LoVo (cell line): ENCODE measurements around the gene COA7.
A peak's percentile ranks its signal among the peaks of the same experiment; 100 is the strongest.
"Not testable (repeated sequence)": the region's sequence is repeated elsewhere in the genome, so short reads cannot be mapped to it uniquely, and the experiment has no call there.

Experiments
- DNase-seq: peaks from one replicate; pipeline ENCODE4 v3.0.0-alpha.2; 2016; ENCODE audit warnings: low spot score

COA7 gene

DNA sequence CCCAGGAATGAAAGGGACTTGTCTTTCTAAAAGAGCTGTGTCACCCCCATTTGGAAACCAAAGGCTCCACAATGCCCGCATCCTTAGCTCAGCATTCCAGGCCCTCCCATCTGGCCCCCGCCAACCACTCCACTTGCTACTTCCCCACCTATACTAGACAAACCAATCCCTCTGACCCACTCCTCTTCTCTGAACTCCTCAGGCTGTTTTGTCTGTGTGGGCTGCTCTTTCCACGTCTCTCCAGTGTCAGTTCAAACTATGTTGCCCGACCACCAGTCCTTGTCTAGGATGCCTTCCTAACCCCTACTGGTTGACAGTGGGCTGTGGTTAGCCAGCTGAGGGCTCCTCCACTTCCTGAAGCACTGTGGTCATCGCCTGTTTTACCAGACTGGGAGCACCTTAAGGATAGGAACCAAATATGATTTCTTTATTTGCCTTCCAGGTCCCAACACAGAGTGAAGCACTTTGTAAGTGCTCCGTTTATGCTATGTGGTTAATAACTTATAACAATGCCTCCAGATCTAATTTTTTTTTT lies 8.1 kb upstream of the COA7 start:
- no peak for DNase-seq

DNA sequence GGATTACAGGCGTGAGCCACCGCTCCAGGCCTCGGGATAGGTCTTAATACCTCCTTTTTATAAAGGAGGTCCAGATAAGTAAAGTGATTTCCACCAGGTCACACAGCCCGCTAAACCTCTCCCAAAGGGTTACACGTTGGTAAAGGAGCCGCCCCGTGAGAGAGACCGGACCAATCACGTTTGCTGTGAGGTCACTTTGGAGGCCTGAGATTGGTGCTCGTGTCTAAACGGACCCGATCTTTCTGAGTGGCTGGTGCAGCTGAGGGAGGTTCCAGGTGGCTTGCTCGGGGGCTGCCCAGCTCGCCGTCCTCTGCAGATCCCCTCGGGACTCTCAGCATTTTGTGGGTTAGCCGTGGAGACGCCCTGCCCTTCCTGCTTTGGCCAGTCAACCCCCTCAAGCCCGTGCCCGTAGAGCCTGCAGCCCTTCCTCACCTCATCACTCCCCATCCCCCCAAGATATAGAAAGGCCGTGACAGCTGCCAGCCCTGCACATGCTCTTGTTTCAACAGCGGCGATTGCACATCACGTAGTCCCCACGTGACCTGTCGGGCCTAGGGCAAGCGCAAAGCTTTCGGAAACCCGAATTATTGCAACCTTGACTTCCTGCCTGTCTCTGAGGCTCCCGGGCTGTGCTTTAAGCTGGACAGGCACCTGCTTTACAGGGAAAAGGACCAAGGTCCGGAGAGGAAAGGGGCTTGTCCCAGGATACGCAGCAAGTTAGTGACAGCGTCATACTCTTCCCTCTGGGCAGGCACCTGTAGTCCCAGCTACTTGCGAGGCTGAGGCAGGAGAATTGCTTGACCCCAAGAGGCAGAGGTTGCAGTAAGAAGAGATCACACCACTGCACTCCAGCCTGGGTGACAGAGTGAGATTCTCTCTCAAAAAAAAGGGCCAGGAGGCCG lies 5.0 kb upstream of the COA7 start:
- DNase-seq, result peak; percentile 92

DNA sequence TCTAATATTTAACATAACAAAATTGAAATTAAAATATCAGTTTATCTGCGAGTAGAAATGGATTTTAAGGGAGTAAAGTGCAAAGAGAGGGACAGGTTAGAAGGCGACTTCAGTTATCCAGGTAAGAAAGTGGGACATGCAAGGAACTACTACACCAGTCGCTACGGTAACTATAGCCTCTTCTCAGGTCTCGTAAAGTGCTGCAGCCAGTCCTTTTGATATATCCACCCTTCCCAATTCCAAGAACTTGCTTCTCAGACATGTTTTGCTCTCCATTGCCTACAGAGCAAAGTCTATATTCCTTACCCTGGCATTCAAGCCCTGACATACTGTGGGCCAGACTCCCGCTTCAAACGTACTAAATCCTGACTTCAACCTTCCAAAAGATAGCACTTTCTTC lies 2.5 kb downstream of the COA7 start:
- no peak for DNase-seq

- no peak for DNase-seq
These were observed 4.3 kb downstream of the COA7 start for GRCh38 chr1:52693843-52694242.

DNA sequence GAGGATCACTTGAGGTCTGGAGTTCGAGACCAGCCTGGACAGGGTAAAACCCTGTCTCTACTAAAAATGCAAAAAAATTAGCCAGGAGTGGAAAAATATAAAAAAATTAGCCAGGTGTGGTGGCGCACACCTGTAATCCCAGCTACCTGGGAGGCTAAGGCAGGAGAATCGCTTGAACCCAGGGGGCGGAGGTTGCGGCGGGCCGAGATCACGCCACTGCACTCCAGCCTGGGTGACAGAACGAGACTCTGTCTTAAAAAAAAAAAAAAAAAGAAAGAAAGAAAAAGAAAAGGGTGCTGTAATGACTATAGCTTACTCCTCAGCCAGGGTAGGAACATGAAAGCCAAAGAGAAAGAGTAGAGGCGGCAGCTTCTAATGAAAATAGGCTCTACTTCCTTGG lies 4.8 kb downstream of the COA7 start:
- DNase-seq, result not testable (repeated sequence)

DNA sequence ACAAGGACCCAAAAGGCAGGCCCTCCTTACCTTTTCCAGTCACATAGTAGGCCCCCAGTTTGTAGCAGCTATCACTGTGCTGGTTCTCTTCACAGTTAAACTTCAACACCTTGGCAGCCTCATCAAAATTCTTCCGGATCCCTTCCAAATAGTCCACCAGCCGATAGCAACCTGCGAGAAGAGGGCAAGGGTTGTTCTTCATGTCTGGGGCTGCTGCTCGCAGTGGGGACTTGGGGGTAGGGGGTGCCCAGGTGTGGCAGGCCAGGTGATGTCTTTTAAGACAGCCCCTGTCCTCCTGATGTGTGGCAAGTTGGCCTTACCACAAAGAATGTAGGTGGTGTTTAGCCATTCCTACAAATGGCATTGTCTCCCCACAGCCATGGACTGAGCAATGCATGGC lies 5.5 kb downstream of the COA7 start:
- DNase-seq, result no peak

- no peak for DNase-seq
These were observed 6.3 kb downstream of the COA7 start for GRCh38 chr1:52691821-52692220.

DNA sequence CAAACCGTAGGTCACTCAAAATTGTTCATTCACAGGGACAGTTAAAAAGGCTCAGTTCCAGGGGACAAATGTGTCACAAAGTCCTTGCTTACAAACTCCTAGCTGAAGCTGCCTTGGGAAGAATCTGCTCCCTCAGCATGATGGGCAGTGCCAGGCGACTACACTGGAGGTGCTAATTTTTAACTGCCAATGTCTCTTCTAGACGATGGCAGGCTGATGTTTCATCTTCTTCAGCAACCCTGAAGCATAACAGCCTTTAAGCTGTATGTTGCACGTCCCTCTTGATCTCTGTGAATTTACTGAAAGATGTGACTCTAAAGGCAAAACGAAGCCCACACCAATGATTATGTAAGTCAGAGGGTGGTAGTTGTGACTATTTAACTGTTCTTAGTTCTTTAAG lies 11.3 kb downstream of the COA7 start:
- DNase-seq, result no peak

GRCh38 chr1:52686261-52686751 lies 11.8 kb downstream of the COA7 start:
- DNase-seq, result not testable (repeated sequence)

DNA sequence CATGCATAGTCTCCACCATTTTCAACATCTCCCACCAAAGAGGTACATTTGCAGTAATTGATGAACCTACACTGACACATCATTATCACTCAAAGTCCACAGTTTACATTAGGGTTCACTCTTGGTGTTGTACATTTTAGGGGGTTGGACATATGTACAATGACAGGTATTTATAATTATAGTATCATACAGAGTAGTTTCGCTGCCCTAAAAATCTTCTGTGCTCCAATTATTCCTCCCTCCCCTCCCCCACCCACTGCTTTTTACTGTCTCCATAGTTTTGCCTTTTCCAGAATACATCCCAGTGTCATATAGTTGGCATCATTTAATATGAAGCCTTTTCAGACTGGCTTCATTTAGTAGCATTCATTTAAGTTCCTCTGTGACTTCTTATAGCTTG lies 13.6 kb downstream of the COA7 start:
- no peak for DNase-seq

DNA sequence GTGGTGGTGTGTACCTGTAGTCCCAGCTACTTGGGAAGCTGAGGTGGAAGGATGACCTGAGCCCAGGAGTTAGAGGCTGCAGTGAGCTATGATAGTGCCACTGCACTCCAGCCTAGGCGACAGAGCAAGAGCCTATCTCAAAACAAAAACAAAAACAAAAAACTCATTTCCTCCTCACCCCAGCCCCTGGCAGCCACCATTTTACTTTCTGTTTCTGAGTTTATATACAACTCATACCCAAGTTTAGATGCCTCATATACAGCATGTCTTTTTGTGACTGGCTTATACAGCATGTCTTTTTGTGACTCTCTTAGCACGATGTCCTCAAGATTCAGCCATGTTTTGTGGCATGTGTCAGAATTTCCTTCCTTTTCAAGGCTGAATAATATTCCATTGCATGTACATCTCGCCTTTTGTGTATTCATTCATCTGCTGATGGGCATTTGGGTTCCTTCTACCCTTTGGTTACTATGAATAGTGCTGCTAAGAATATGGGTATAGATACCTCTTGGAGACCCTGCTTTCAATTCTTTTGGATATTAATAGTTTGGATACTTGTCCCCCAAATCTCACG lies 14.7 kb downstream of the COA7 start:
- DNase-seq, result no peak

DNA sequence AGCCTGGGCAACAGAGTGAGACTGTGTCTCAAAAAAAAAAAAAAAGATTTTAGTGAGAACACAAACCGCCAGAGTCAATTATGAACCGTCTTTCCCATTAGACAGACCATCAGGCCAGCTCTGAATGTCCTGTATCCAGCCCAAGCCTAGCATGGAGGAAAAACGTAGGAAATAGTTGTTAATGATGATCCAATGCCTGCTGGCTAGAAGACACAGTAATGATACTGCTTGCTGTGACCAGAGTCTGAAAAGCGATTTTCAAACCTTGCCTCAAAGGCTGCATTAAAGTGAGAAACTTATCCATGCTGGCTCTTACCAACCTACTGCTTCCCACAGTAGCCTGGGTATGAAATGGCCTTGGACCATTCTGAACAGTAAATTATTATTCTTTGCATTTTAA lies 17.0 kb downstream of the COA7 start:
- no peak for DNase-seq

- no peak for DNase-seq
These were observed 17.8 kb downstream of the COA7 start for GRCh38 chr1:52680353-52680752.

DNA sequence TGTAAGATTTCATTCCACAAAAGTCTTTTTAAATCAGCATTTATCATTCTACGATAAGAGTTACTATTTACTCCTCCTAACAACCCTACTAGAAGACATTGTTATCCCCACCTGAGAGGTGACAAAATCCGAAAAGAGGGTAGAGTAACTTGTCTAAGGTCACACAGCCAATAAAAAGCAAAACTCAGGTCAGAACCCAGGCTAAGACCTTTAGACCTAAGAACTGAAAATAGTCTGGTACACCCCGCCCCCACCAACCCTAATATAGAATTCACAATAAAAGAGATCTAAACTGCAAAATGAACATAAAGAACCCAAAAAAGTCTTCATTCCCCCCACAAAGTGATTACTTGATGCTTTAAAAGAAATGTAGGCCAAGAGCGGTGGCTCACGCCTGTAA lies 18.6 kb downstream of the COA7 start:
- DNase-seq, result no peak

DNA sequence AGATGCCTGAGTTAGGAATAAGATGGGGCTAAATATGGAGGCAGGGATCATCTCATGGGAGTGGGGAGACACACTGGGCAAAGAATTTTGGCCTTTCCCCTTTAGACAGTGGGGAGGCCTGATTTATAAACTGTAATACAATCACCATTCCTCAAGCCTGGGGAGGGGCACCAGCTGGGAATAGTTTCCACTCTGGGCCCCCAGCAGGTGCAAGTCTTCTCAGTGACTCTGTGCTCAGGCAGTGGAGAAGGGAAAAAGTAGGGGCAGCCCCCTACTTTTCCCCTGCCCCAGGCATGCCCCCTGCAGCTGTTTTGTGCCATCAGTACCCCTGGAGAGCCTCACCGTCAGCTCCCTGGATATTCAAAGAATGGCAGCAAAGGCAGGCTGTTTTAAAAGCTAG lies 19.1 kb downstream of the COA7 start:
- DNase-seq, result no peak

- no peak for DNase-seq
These were observed 20.9 kb downstream of the COA7 start for GRCh38 chr1:52677076-52677806.

DNA sequence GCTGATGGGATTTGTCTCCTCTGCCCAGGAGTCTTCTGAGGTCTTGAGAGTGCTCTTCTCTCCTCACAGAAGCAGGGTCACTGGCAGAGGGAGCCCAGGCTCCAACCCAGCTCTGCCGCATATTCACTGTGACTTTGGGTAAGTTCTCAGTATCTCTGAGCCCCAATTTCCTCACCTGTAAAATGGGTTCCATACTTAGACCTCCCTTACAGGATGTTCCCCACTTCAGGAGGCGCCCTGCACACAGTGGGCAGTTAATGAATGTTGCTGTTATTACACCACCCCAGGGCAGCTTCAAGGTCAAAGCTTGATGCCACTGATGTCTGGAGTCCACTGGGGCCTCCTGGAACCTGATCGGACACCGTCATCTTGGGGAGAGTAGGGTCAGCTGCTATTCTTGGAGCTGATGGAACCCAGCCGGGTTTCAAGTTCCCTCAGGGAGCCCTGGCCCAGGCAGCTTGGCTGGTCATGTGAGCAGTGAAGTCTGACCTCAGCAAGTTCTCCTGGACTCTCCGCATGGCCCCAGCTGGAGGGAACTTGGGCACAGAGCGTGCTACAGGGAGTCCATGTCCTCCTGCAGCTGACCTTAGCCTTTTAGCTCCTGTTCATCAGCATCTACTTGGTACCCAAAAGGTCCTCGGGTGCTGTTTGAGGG lies 21.8 kb downstream of the COA7 start:
- no peak for DNase-seq

GRCh38 chr1:52674497-52675384 lies 23.4 kb downstream of the COA7 start:
- DNase-seq, result no peak

GRCh38 chr1:52673513-52673912 lies 24.6 kb downstream of the COA7 start:
- DNase-seq, result no peak

DNA sequence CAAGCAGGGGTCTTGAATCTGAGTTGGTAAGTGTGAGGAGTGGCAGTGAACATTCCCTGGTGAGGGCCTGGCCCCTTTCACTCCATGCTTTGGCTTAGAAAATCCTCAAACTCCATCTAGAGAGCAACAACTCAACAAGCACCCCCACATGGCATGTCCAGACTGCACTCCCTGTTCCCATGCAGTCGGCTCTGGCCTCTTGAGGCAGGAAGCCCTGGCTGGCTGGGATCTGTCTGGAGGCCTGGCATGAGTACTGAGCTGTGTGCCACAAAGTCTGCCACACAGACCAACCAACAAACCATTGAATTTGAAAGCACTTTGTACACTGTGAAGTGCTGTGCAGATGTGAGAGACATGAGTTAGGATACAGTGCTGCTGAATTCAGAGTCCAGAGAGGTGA lies 25.2 kb downstream of the COA7 start:
- DNase-seq, result no peak

DNA sequence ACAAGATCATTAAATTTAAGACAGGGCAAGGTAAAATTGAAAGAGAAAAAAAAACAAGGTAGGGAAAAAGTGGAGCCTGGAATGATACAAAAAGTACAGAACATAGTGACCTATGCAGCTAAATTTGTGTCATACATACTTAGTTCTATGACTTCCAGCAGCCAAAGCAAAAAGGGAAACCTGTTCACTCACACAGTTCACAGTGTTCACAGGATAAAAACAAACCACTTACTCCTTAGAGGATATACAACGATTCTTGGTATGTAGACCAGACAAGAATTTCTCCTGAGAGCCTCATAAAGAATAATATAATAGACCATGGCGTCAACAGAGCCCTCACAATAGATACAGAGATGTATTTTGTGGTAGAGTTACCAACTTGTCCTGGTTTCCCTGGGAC lies 27.5 kb downstream of the COA7 start:
- no peak for DNase-seq
